Fibroblast of skin of left biceps (primary cell): Measurements from ENCODE around the gene TMEM147.
A peak's percentile ranks its signal among the peaks of the same experiment; 100 is the strongest.

ENCODE experiments used
- DNase-seq, 2 experiments: peaks; one replicate each; pipeline ENCODE4 v3.0.0-alpha.2; 2013; ENCODE audit warnings: low read depth in 2 of 2

TMEM147 gene

DNA sequence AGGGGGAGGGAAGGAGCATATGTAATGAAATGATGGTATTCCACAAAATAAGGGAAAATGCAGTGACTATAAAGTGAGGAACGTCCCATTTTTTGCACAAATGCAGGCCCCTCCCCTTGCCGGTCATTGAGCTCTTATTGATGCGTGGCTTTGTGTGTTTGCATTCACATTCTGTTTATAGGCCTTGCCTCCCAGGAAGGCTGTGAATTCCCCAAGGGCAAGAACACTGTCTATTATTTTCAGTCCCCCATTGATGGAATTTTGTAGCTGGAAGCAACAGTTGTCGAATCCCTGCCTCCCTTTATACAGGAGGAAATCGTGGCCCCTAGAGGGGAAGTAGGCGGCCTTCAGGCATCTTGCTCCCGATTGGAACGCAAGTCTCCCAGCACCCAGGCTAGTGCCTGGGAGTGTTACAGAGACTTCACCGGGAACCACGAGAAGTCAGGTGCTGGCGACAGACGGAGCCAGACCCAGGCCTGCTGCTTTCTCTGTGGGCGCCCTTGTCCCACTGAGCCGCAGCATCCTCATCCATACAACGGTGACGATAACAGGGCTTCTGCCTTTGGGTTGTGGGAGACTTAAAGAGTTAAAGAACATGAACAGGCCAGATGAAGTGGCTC is 24.2 kb upstream of the TMEM147 start:
- no peak for DNase-seq

DNA sequence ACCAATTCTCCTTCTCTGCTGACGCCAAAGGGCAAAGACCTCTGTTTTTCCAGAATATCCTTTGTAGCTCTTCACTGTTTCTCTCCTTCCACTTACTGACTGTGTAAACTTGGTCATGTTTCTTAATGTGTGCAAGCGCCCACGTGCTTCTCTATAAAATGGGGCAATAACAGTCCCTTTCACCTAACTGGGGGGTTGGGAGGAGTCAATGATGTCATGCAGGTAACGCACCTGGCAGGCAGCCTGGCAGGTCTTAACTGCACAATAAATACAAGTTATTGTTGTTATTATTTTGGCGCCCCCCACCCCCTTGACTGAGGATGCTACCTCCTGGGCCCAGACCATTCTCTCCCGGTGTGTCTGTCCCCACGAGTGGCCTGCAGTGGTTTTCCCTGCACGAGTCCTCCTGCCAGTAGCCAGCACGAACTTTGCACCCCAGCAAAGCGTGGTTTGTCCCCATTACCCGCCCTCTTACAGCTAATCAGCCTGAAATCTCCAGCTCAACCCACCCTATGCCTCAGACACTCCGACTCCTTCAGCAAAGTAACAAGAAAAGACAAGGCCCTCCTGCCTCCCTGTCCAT is 22.6 kb upstream of the TMEM147 start:
- DNase-seq: no peak

DNA sequence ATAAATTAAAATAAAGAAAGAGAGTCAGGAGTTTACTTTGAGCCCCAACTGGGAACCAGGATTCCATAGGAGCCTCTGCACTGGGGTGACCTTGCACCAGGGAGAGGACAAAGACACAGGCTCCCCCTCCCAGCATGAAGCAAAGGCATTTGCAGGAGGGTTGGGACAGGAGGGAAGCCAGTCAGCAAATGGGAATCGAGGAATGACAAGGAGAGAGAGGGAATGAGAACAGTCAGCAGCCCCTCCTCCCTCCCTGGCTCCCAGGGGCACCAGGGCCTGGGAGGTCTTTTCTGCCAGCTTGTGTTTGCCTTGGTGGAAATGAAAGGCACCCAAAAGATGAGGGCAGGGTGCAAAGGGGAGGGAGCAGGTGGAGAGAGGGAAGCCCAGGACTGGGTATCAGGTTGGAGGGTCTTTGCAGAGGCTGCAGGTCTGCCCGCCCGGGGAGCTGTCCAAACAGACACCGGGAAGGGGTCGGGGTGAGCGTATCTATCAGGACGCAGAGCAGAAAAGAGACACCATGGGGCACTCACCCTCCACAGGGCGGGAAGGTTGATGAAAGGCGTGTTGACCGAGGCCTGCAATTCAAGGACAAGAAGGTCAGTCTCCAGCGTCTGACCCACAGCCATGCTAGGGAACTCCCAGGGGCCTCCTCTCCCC is 21.1 kb upstream of the TMEM147 start:
- DNase-seq: no peak

DNA sequence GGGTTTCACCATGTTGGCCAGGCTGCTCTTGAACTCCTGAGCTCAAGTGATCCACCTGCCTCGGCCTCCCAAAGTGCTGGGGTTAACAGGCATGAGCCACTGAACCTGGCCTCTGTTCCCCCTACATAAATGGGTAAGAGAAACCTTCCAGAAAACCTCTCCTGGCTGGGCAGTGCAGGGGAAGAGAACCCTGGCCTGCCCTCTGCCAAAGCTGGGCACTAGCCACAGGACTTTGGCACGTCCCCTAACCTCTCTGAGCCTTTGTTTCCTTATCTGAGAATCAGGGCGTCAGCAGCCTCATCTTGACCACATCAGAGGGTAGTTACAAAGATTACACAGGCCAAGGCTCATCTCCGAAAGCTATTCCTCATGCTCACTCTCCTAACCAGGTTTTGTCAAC is 19.6 kb upstream of the TMEM147 start:
- DNase-seq: no peak

DNA sequence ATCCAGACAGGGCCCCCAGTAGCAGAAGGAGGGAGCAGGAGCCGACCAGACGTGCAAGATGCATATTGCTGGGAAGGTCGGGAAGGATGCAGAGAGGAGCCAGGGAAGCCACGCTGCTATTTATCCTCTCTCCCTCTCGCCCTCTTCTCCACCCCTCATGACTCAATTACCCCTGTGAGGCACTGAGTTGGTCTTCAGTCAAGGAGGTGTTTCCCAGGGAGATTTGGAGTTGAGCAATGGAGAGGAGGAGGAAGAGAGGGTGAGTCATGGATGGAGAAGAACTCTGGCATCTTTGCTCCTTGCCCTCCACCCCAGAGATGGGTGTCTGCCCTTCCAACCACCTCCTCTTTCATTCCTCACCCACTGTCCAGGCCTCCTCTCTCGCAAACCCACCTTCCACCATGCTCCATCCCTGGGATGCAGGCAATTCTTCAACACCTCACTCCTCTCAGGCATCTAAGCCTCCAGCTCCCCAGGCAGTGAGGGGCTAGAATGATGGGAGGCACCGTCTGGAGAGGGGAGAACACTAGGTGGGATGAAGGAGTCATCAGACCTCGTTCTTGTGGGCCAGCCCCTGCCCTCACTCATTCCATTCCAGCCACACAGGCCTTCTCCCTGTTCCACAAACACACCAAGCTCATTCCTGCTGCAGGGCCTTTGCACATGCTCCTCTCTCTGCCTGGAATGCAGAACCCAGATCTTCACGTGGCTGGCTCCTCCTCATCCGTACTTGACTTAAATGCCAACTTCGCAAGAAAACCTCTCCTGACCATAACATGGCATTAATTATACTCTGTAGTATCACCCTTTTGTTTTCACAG is 17.0 kb upstream of the TMEM147 start, which contains the start of gene SBSN:
Gene SBSN, minus strand, starts transcription at position 94 of the 821 bp plus-strand sequence. Its CDS starts 30 bp downstream, at position 64.
- peak in 1 of 2 experiments; percentile 18 for DNase-seq

DNA sequence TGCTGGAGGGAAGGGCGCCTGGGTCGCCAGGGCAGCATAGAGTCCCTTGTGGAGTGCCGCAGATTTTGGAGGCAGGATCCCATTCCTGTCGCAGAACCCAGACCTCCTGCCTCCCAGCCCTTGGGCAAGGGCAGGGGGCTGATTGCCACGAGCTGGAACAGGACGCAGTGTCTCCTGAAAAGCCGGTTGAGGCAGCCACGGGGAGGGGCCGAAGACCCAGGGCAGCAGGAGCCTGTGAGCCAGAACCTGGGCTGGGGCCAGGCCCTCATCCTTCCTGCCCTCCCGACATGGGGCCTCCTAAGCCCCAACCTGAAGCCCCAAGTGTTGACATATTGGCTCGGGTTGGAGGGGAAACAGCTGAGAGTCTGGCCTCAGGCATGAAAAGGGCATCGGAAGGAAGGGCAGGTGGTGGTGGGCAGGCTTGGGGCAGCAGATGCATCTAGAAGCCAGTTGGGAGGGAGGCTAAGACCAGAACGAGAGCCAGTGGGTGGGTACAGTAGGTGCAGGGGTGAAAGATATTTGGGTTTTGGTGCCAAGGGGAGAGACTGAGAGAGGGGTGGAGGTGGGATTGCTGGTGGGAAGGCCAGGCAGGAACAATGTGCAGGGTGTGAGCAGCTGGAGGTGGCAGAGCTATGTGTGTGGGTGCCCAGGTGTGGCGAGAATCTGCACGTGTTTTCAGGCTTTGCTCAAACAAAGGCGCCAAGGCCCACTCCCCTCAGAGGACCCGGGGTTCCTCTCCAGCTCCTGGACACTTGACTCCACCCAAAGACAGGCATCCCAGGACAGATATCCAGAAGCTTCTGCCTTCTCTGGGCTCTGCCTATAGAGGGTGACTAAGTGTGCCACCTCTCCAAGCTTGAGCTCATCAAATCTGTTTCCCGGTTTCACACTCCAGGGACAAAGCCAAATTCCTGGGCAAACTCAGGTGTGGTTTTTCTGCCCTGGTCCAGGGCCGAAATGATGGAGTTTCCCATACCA is 15.9 kb upstream of the TMEM147 start:
- no peak for DNase-seq

DNA sequence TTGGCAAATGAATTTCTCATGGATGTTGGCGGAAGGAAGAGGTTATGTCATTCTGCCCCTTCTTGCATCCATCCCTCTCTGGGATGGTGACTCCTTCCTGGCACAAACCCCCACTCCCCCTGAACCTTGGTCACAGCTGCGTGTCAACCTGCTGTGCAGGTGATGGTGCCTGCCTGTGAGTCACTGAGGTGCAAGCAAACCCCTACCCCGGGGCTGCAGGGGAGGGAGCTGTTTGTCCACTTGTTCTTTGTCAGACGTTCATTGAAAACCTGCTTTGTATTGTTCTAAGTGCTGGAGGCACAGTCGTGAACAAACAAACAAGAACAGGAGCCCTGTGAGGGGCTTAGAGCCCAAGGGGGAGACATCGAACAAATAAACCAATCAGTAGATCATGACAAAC is 14.1 kb upstream of the TMEM147 start:
- no peak for DNase-seq

DNA sequence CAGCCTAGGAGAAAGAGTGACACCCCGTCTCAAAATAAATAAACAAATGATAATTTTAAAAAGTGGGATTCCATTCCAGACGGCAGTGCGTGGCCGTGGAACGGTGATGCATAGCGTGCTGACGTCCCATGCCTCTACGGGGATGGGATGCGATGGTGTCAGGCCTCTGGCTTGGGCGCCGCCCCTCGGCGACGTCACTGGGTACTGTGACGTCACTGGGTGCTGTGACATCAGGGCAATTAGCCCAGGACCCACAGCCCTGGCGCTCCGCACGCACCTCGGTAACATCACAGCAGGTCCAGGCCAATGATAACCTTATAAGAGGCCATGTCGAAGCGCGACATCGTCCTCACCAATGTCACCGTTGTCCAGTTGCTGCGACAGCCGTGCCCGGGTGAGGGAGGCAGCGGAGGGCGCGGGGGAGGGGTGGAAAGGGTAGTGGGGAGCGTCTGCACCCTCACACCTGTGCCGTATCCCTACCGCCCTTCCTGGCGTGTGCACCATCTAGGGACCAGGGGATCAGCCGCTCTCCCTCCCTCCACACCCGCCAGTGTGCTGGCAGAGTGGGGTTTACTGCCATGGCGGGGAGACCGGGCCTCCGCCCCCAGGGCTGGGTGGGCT is 12.1 kb upstream of the TMEM147 start, which contains the start of gene GAPDHS:
Gene GAPDHS, plus strand, starts transcription at position 256 of the 621 bp plus-strand sequence. Its CDS starts 72 bp downstream, at position 328.
- no peak for DNase-seq

DNA sequence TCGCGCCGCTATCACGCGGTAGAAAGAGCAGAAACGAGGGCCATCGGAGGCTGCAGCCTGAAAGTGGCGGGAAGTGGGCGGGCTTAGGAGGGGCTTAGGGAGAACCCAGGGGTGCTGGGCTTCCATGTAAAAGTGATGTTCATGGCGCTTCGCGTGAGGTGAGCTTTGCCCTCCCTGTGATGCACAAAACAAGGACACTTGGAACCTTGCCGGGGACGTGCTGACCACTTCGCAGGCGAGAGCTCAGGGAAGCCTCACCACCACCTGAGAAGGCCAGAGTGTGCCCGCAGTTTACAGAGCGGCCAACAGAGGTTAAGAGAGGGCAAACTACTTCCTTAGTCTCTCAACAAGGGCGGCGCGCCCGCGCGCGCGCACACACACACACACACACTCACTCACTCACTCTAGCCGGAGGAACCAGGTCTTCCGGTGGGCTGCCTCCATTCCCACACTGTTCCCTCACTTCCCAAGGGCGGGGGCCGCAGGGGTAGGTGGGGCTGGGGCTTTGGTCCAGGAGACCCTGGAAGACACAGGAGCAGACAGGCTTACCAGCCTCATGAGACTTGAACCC is 11.5 kb upstream of the TMEM147 start:
- DNase-seq: no peak

DNA sequence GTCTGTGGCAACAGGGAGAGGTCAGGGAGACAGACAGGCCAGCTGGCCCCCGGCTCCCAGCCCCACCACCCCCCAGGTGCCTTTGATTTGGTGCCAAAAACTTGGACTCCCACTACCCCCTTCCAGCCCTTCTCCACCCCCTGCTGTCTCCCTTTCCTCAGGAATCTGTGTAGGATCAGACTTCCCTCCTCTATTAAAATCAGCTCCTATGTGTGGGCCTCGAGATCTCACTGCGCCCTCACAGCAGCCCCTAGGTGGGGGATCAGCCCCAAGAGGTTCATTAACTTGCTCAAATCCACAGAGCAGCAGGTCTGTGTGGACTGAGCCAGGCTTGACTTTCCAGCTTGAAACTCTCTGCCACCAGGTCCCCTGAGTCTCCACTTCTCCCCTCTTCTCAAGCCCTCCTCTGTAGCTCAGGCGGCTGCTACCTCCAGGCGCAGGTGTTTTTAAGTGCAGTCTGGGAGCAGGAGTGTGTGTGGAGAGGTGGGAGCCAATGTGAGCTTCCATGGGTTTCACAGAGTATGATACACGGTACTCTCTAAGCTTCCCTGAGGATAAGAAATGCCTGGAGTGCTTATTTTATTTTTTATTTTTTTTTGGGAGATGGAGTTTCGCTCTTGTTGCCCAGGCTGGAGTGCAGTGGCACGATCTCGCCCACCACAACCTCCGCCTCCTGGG is 10.5 kb upstream of the TMEM147 start:
- DNase-seq: no peak

DNA sequence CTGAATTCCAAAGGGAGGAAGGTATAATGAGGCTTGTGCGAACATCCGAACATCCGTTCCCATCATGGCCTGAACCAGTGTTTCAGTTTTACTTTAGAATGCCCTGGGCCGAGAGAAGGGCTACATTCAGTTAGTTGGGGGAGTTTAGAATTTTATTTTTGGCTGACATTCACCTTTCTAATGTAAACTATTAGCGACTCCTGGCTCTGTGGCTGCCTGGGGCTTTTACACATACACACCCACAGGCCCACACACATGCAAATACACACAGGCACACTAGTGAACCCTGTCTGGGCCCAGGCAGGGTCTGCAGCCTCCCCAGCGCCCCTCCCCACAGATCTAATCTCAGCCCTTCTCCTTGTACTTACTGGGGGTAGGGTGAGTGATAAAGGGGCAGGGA is 6.1 kb upstream of the TMEM147 start:
- no peak for DNase-seq

DNA sequence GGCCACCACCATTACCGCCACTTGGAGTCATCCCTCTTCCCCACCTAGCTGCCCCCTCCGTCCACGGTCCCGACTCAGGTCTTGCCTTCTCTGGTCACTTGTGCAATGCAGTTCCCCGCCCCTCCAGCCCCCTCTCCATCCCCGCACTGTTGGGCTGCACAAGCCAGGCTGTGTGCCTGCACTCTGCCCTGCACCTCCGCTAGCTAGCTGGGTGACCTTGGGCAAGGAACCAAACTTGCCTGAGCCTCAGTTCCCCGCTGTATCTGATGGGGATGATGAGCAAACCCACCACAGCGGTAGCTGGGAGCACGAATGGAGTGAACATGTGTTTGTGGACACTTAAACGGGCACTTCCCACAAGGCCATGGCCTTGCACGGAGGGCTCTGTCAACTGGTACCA is 5.6 kb upstream of the TMEM147 start:
- no peak for DNase-seq

DNA sequence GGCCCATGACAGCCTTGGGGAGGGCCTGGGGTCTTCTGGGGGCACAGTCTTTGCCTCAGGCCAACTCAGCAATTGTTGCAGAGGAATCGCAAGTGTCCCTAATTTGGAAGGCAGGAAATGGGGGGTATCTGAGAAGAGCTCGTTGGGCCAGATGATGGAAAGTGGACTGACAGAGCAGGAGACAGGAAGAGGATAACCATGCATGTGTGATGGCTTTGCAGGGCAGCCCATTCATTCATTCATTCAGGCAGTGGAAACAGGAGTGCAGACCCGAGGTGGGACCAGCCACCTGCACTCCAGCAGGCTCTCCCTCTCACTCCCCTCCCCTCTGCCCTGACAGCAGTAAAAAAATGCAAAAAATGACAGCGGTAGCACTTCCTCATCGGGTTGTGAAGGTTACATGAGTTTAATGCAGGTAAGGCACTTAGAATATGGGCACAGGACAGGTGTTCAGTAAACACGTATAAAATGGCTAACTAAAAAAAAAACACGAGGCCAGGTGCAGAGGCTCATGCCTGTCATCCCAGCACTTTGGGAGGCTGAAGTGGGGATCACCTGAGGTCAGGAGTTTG is 5.0 kb upstream of the TMEM147 start:
- no peak for DNase-seq

DNA sequence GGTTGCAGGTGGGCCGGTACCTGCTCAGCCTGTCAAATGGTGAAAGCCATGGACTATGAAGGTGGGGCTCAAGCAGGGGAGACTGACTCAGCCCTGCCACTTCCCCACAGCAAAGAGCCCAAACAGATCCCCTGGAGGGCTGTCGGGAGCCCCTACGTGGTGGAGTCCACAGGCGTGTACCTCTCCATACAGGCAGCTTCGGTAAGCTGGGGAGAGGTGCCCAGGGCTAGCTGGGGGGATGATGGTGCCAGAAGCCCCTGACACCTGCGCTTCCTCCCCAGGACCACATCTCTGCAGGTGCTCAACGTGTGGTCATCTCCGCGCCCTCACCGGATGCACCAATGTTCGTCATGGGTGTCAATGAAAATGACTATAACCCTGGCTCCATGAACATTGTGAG is 3.2 kb upstream of the TMEM147 start:
- DNase-seq: no peak

DNA sequence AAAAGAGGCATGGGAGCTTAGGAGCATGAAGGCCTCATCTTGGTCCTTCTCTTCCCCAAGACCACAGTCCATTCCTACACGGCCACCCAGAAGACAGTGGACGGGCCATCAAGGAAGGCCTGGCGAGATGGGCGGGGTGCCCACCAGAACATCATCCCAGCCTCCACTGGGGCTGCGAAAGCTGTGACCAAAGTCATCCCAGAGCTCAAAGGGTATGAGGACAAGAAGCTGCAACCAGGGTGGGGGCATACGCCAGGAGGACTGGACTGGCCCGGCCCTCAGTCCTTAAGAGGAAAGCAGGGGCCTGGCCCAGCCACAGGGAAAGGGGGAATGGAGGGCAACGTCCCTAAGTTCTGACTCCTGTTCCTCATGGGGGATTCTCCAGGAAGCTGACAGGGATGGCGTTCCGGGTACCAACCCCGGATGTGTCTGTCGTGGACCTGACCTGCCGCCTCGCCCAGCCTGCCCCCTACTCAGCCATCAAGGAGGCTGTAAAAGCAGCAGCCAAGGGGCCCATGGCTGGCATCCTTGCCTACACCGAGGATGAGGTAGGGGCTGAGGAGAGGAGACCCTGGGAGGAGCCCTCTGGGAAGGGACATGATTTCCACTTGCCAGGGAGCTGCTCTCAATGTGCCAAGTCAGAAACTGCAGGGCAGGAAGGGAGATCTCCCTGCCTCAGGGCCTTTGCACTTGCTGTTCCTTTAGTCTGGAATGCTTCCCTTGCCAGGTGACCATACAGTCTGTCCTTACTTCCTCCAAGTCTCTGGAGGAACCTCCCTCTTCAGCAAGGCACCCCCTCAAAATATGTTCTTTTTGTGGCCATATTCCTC is 1.9 kb upstream of the TMEM147 start:
- DNase-seq: no peak

DNA sequence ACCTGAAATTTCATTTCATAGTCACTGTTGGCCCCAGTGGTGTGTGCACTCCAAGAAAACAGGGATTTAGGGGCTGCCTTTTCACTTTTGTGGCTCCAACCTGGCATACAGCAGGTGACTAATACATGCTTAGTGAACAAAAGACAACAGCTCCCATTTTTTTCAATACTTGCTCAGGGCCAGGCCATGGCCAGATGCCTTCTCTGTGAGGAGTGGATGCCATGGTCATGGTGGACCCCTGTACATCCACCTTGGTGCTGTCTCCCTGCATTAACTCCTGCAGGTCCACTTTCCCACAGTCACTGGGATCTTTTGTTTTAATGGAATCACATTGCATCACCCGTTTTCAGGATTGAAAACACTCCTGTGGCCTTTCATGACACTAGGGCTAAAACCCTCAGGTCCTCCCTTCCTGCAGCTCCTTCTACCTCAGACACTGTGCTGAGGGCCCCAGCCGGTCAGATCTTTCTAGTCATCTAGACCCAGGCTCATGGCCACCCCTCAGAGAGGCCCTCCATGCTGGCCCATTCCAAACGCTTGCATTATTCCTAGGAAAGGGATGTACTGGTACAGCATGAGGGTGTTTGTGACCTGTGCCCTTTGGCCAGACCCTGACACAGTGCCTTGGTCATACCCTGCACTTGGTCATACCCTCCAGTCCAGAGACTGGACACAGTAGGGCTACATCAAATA is 1.2 kb upstream of the TMEM147 start:
- DNase-seq: no peak

DNA sequence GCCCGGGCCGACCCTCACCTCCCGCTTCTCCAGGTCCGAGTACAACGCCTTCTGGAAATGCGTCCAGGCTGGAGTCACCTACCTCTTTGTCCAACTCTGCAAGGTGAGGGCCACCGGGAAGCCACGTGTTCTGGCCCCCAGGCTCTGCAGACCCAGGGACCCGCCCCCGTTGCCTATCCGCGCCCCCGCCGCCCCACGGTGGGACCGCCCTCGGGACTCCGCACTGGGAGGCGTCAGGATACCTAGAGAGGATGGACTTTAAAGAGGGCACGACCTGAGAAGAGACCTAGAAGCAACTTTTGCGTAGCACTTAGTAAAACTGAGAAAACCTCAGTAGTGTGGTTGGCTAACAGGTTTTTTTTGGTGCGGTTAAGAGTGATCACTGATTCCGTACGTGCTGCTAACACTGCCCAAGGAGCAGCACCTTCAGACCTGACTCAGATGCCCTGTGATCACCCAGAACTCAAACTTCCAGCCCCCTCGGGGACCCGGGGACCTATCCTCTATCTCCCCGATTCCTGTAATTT is 492 bp downstream of the TMEM147 start:
- DNase-seq: no peak

DNA sequence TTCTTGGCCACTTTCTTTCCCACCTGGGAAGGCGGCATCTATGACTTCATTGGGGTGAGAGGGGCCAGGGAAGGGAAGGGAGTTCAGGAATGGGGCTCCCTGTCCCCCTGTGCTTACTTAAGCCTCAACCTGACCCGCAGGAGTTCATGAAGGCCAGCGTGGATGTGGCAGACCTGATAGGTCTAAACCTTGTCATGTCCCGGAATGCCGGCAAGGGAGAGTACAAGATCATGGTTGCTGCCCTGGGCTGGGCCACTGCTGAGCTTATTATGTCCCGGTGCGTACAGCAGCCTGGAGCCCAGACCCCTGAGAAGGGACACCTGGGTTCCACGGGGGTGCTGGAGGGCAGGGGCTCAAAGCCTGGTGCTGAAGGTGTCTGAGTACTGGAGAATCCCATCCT is 1.1 kb downstream of the TMEM147 start:
- DNase-seq: no peak
